ENCODE measurements around the gene EAPP. TPM values are rescaled to one million over a fixed set of nuclear protein-coding genes. Genes with fewer than 3 reads are reported as not detected.
"Not testable (repeated sequence)": the region's sequence is repeated elsewhere in the genome, so short reads cannot be mapped to it uniquely, and the experiment has no call there.

Gene EAPP
- total RNA-seq, 4 donors from 2014 or later: 16.1 to 83.6 (median 38.8) TPM

DNA sequence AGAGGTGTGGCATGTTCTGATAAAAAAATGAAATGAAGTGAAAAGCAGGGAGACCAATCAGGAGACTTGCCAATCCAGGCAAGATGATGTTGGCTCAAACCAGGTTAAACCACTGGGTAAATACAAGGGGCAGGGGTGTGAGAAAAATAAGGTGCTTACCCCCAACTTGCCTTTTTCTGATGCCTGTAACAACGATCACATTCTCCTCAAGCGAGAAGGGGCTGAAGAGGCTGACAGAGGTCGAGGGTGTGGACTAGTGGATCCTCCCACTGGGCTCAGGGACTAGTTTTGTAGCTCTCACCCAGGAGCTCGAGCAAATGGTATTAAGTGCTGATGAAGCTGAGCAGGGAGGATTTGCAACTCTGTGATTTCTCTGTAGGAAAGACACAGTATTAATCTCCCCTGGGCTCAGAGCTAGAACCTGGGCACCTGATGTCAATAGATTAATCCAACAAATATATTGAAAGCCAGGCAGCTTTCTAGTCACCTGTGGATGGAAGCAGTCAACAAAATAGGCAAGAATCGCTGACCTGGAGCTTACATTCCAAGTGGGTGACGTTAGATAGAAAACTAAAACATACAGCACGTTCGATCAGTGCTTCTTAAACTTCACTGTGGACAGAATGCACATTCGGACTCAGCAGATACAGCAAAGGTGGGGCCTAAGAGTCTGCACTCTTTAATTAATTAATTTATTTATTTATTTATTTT lies 15.2 kb upstream of the EAPP start:
- Histone ChIP-seq H3K9me3 (no peaks in the 10 kb centered on the region), H3K27ac (peak overlapping the region; percentile 69 to 78 (median 73)), H3K4me3 (peak overlapping the region in 1 of 4 donors; percentile 23), H3K36me3 (no peaks in the 10 kb centered on the region), H3K27me3 (no peaks in the 10 kb centered on the region), H3K4me1 (peaks cover 0 to 12% (median 8%) of the 10 kb centered on the region in 4 donors)
- TF ChIP-seq EP300 (IDR thresholded peaks at IDR 0.05; ENCODE audit: low read depth) (no peak), POLR2AphosphoS5 (IDR thresholded peaks at IDR 0.05) (peak in 1 of 3 donors; percentile 41), POLR2A (IDR thresholded peaks at IDR 0.05) (no peak)
- TF ChIP-seq, protein P1, sequence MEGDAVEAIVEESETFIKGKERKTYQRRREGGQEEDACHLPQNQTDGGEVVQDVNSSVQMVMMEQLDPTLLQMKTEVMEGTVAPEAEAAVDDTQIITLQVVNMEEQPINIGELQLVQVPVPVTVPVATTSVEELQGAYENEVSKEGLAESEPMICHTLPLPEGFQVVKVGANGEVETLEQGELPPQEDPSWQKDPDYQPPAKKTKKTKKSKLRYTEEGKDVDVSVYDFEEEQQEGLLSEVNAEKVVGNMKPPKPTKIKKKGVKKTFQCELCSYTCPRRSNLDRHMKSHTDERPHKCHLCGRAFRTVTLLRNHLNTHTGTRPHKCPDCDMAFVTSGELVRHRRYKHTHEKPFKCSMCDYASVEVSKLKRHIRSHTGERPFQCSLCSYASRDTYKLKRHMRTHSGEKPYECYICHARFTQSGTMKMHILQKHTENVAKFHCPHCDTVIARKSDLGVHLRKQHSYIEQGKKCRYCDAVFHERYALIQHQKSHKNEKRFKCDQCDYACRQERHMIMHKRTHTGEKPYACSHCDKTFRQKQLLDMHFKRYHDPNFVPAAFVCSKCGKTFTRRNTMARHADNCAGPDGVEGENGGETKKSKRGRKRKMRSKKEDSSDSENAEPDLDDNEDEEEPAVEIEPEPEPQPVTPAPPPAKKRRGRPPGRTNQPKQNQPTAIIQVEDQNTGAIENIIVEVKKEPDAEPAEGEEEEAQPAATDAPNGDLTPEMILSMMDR (IDR thresholded peaks at IDR 0.05): no peak
- WGBS, 2 donors (ENCODE audit: low coverage in 1 of 2): 44 to 50% methylated on average over 8 to 9 of the region's 9 CpGs
- intact Hi-C loops (cut with DNase I; ENCODE audit: low total_unique reads) (no loop called here), in situ Hi-C loops (cut with MboI; ENCODE audit: low pct_ligation_motif_present in 1 of 4, low pct_unique_long_range_greater_than_20kb in 1 of 4, low sequenced_read_pairs in 3 of 4) (no loop called here)
- DNase-seq: no peak

DNA sequence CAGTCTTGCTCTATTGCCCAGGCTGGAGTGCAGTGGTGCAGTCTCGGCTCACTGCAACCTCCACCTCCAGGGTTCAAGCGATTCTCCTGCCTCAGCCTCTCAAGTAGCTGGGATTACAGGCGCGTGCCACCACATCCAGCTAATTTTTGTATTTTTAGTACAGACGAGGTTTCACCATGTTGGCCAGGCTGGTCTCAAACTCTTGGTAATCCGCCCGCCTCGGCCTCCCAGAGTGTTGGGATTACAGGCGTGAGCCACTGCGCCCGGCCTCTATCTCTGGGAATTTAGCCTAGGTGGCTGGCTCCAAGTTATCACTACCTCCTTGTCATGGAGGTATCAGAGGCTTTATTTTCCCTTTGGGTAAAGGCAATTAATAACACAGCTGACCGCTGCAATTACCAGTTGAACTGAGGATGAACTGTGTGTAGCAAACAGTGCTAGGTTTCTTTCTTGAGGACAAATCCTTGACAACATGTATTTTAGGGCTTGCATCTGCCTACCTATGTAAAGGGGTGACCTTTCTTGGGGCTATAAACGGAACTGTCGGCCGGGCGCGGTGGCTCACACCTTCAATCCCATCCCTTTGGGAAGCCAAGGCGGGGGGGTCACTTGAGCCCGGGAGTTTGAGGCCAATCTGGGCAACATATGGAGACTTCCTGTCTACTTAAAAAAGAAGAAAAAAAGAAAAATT lies 9.9 kb upstream of the EAPP start:
- H3K27me3 ChIP-seq; H3K36me3 ChIP-seq; H3K9me3 ChIP-seq; H3K4me1 ChIP-seq; intact Hi-C loops (cut with DNase I; ENCODE audit: low total_unique reads); in situ Hi-C loops (cut with MboI; ENCODE audit: low pct_ligation_motif_present in 1 of 4, low pct_unique_long_range_greater_than_20kb in 1 of 4, low sequenced_read_pairs in 3 of 4); DNase-seq; H3K4me3 ChIP-seq: not testable (repeated sequence)
- WGBS, 2 donors (ENCODE audit: low coverage in 1 of 2): 83 to 91% methylated on average over 2 to 19 of the region's 19 CpGs
- H3K27ac ChIP-seq: peak overlapping the region in 2 of 4 donors; percentile 43 to 54

DNA sequence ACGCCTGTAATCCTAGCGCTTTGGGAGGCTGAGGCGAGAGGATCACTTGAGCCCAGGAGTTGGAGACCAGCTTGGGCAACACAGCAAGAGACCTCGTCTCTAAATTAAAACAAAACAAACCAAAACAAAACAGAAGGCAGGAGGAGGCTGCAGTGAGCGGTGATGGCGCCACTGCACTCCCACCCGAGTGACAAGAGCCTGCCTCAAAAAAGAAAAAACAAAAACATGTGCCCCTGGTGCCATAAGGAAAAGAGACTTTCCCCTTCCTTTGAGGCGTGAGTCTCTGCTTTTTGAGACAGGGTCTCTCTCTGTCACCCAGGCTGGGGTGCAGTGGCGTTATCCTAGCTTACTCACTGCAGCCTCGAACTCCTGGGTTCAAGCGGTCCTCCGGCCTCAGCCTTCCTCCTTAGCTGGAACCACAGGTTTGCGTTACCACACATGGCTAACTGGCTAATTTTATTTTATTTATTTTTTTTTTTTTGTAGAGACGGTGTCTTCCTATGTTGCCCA lies 9.0 kb upstream of the EAPP start:
- no peaks in the 10 kb centered on the region for H3K36me3 ChIP-seq
- H3K9me3 ChIP-seq: no peaks in the 10 kb centered on the region
- 87 to 88% methylated on average over 10 to 14 of the region's 14 CpGs for WGBS, 2 donors (ENCODE audit: low coverage in 1 of 2)
- H3K4me1 ChIP-seq: peaks cover 0 to 3% (median 0%) of the 10 kb centered on the region in 4 donors
- in situ Hi-C loops (cut with MboI; ENCODE audit: low pct_ligation_motif_present in 1 of 4, low pct_unique_long_range_greater_than_20kb in 1 of 4, low sequenced_read_pairs in 3 of 4) (no loop called here), intact Hi-C loops (cut with DNase I; ENCODE audit: low total_unique reads) (no loop called here)
- DNase-seq: no peak
- TF ChIP-seq EP300 (IDR thresholded peaks at IDR 0.05; ENCODE audit: low read depth) (no peak), POLR2A (IDR thresholded peaks at IDR 0.05) (no peak), POLR2AphosphoS5 (IDR thresholded peaks at IDR 0.05) (no peak)
- TF ChIP-seq, protein P1 (IDR thresholded peaks at IDR 0.05): no peak
- no peaks in the 10 kb centered on the region for H3K27me3 ChIP-seq
- H3K27ac ChIP-seq: peak overlapping the region in 3 of 4 donors; percentile 43 to 54 (median 46)
- H3K4me3 ChIP-seq: no peak overlapping the region

DNA sequence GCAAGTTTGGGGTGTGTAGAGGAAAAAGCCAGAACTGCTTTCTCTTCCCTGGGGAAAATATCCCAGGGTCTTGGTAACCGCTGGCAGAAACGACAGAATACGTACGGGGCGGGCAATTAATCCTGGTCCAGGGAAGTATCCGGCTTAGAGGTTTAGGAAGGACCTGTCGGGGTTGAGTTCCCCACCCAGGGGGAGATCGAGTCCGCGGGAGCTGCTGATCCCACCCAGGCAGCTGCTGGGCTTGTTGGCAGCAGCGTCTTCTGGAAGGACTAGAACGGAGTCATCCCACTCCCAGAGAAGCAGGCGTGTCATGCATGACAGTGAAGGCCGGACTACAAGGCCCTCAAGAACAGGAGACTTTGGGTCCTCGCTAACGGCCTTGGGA lies 7.6 kb upstream of the EAPP start:
- in situ Hi-C loops (cut with MboI; ENCODE audit: low pct_ligation_motif_present in 1 of 4, low pct_unique_long_range_greater_than_20kb in 1 of 4, low sequenced_read_pairs in 3 of 4): not testable (repeated sequence)
- WGBS, 2 donors (ENCODE audit: low coverage in 1 of 2): no CpG with 5 or more reads among the region's 16 CpGs

DNA sequence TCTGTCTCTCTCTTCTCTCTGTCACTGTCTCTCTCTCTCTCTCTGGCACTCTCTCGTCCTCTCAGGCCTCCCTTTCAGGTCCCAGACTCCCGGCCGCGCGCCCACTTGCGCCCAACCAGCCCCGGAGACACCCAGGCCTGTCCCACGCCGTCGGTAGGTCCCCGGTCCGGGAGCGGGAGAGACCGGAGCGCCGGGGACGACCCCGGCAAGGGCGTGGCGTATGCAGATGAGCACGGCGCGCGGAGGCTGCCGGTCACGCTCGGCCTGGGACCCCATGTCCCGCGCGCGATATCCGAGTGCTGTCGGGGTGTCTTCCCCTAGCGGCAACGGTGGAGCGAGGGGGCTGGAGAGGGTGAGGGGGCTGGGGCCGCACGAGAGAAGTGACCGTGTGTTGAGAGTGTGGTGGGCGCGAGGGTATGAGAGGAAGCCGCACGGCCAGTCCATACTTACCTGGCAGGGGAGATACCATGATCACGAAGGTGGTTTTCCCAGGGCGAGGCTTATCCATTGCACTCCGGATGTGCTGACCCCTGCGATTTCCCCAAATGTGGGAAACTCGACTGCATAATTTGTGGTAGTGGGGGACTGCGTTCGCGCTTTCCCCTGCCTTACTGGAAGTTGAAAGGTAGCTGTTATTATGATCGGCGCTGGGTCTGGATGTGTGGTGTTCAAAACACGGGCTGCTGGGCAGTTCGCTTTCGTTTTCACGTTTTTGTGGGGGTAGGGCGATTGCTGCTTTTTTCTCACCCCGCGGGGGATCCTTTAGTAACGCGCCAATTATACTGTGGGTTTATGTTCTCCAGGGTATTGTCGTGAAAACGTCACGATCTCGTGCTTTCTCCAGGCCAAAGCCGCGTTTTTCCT lies 7.0 kb upstream of the EAPP start:
- in situ Hi-C loops (cut with MboI; ENCODE audit: low pct_ligation_motif_present in 1 of 4, low pct_unique_long_range_greater_than_20kb in 1 of 4, low sequenced_read_pairs in 3 of 4); H3K4me1 ChIP-seq; intact Hi-C loops (cut with DNase I; ENCODE audit: low total_unique reads); H3K27me3 ChIP-seq; H3K9me3 ChIP-seq; DNase-seq; H3K27ac ChIP-seq; H3K4me3 ChIP-seq; H3K36me3 ChIP-seq: not testable (repeated sequence)
- no CpG with 5 or more reads among the region's 68 CpGs for WGBS, 2 donors (ENCODE audit: low coverage in 1 of 2)

More for the DNA sequence above, 7.6 kb upstream of the EAPP start:
- H3K27ac ChIP-seq; H3K4me1 ChIP-seq; H3K27me3 ChIP-seq; DNase-seq; H3K9me3 ChIP-seq; intact Hi-C loops (cut with DNase I; ENCODE audit: low total_unique reads); H3K4me3 ChIP-seq; H3K36me3 ChIP-seq: not testable (repeated sequence)

DNA sequence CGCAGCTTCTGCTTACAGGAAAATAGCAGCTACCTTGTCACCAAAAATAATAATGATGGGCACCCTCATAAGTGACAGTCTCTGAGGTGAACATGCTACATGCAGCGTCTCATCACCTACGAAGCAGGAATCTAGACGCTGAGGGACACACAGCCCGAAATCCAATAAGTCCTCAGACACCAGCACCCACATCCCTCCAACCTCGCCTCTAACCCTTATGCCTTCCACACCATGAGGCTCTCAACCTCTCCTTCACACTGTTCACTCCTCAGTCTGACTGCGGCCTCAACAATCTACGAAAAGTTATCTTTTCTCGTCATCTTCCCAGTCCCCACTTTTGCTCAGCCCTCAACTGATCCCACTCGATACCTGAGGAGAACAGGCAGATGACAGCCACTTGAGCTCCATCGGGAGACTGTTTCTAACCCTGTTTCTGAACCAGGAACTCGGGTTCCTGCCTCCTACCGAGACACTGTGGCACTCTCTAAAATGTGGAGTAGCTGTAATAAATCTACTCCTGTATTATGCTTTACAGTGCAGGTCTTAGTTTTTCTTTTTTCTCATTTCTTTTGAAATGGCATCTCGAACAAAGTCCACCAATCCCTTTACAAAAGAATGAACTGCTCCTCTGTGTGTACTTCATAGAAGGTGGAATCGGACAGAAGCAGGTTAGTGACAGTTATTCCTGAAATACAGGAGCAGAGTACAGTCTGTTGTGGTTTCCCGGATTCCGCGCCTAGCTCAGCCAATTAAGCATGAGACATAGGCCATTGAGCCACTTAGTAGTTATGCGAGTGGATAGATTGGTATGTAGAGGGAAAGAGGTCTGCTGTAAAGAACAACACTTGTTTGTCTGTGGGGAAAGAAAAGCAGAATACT lies 919 bp upstream of the EAPP start:
- H3K36me3 ChIP-seq: peaks cover 0 to 10% (median 3%) of the 10 kb centered on the region in 4 donors
- H3K4me3 ChIP-seq: peak overlapping the region in 3 of 4 donors; percentile 80 to 96 (median 91)
- in situ Hi-C loops (cut with MboI; ENCODE audit: low pct_ligation_motif_present in 1 of 4, low pct_unique_long_range_greater_than_20kb in 1 of 4, low sequenced_read_pairs in 3 of 4); H3K9me3 ChIP-seq; H3K27me3 ChIP-seq; DNase-seq; intact Hi-C loops (cut with DNase I; ENCODE audit: low total_unique reads): not testable (repeated sequence)
- peaks cover 0 to 28% (median 23%) of the 10 kb centered on the region in 4 donors for H3K4me1 ChIP-seq
- H3K27ac ChIP-seq: peak overlapping the region; percentile 92 to 98 (median 98)
- 77 to 88% methylated on average over 8 to 14 of the region's 19 CpGs for WGBS, 2 donors (ENCODE audit: low coverage in 1 of 2)

Data from transverse colon (tissue), 4 donors.